ENCODE results near the gene CTXN1.
A peak's percentile ranks its signal among the peaks of the same experiment; 100 is the strongest.

The CTXN1 gene

GRCh38 chr19:7944177-7944761 is 18.3 kb upstream of the CTXN1 start:
- H3K36me3 ChIP-seq (ENCODE audit: low read length) = no peaks in the 10 kb centered on the region
- H3K4me2 ChIP-seq (ENCODE audit: low read depth, low read length, poor library complexity, severe bottlenecking) = peak overlapping the region; percentile 77
- peak overlapping the region; percentile 58 for H3K4me3 ChIP-seq (ENCODE audit: insufficient read depth, low read length, poor library complexity, severe bottlenecking)
- TF ChIP-seq EZH2phosphoT487 (conservative IDR thresholded peaks at IDR 0.05; ENCODE audit: low read length) (no peak), CTCF (IDR thresholded peaks at IDR 0.05; ENCODE audit: insufficient read depth, low read length, poor library complexity, severe bottlenecking) (peak; percentile 74)
- H3K9ac ChIP-seq (ENCODE audit: low read length) = peak overlapping the region; percentile 66
- no peaks in the 10 kb centered on the region for H4K20me1 ChIP-seq (ENCODE audit: low read depth, low read length)
- no peaks in the 10 kb centered on the region for H3K9me2 ChIP-seq (replicated peaks; ENCODE audit: insufficient read depth, low read length)
- peak overlapping the region; percentile 57 for H3K27ac ChIP-seq (ENCODE audit: low read depth, low read length)
- H3K9me3 ChIP-seq (ENCODE audit: insufficient read depth, low read length) = no peaks in the 10 kb centered on the region
- peak overlapping the region; percentile 59 for H2AFZ ChIP-seq (ENCODE audit: low read depth, low read length, severe bottlenecking)
- 0 out of 2 replicates have a peak, but pooled peaks cover 3% of the 10 kb centered on the region for H3F3A ChIP-seq (ENCODE audit: insufficient read depth)
- no peaks in the 10 kb centered on the region for H3K27me3 ChIP-seq (ENCODE audit: low read length)
- peaks cover 37% of the 10 kb centered on the region for H3K79me2 ChIP-seq (ENCODE audit: insufficient read depth, low read length)

- H3F3A ChIP-seq (ENCODE audit: insufficient read depth) = 0 out of 2 replicates have a peak, but pooled peaks cover 3% of the 10 kb centered on the region
Observed at GRCh38 chr19:7943444-7944176, 17.7 kb upstream of the CTXN1 start, which contains the start of gene TIMM44. Gene TIMM44 (minus strand): TSS chr19:7943666. CDS start chr19:7943651, 15 bp downstream.

GRCh38 chr19:7942981-7943443 is 17.1 kb upstream of the CTXN1 start:
- peak overlapping the region; percentile 57 for H3K27ac ChIP-seq (ENCODE audit: low read depth, low read length)
- no peaks in the 10 kb centered on the region for H3K36me3 ChIP-seq (ENCODE audit: low read length)
- peak overlapping the region; percentile 81 for H3K9ac ChIP-seq (ENCODE audit: low read length)
- peak overlapping the region; percentile 69 for H3K4me2 ChIP-seq (ENCODE audit: low read depth, low read length, poor library complexity, severe bottlenecking)
- 0 out of 2 replicates have a peak, but pooled peaks cover 3% of the 10 kb centered on the region for H3F3A ChIP-seq (ENCODE audit: insufficient read depth)
- H3K4me3 ChIP-seq (ENCODE audit: insufficient read depth, low read length, poor library complexity, severe bottlenecking) = peak overlapping the region; percentile 92
- no peaks in the 10 kb centered on the region for H3K27me3 ChIP-seq (ENCODE audit: low read length)
- H3K79me2 ChIP-seq (ENCODE audit: insufficient read depth, low read length) = peaks cover 40% of the 10 kb centered on the region
- no peaks in the 10 kb centered on the region for H4K20me1 ChIP-seq (ENCODE audit: low read depth, low read length)
- TF ChIP-seq CTCF (IDR thresholded peaks at IDR 0.05; ENCODE audit: insufficient read depth, low read length, poor library complexity, severe bottlenecking) (no peak), EZH2phosphoT487 (conservative IDR thresholded peaks at IDR 0.05; ENCODE audit: low read length) (no peak)
- no peaks in the 10 kb centered on the region for H3K9me3 ChIP-seq (ENCODE audit: insufficient read depth, low read length)
- peak overlapping the region; percentile 71 for H2AFZ ChIP-seq (ENCODE audit: low read depth, low read length, severe bottlenecking)
- no peaks in the 10 kb centered on the region for H3K9me2 ChIP-seq (replicated peaks; ENCODE audit: insufficient read depth, low read length)

More at GRCh38 chr19:7943444-7944176, 17.7 kb upstream of the CTXN1 start, which contains the start of gene TIMM44:
- no peak for TF ChIP-seq EZH2phosphoT487 (conservative IDR thresholded peaks at IDR 0.05; ENCODE audit: low read length)
- no peak for TF ChIP-seq CTCF (IDR thresholded peaks at IDR 0.05; ENCODE audit: insufficient read depth, low read length, poor library complexity, severe bottlenecking)
- Histone ChIP-seq H3K9me3 (ENCODE audit: insufficient read depth, low read length) (no peaks in the 10 kb centered on the region), H2AFZ (ENCODE audit: low read depth, low read length, severe bottlenecking) (peak within 1 kb of the TSS; percentile 71), H3K79me2 (ENCODE audit: insufficient read depth, low read length) (peaks cover 40% of the 10 kb centered on the region), H3K4me3 (ENCODE audit: insufficient read depth, low read length, poor library complexity, severe bottlenecking) (peak within 1 kb of the TSS; percentile 92), H3K36me3 (ENCODE audit: low read length) (no peaks in the 10 kb centered on the region), H3K9ac (ENCODE audit: low read length) (peak within 1 kb of the TSS; percentile 81), H3K27ac (ENCODE audit: low read depth, low read length) (peak within 1 kb of the TSS; percentile 57), H3K27me3 (ENCODE audit: low read length) (no peaks in the 10 kb centered on the region), H3K9me2 (replicated peaks; ENCODE audit: insufficient read depth, low read length) (no peaks in the 10 kb centered on the region), H4K20me1 (ENCODE audit: low read depth, low read length) (no peaks in the 10 kb centered on the region), H3K4me2 (ENCODE audit: low read depth, low read length, poor library complexity, severe bottlenecking) (peak within 1 kb of the TSS; percentile 77)
